T-helper 2 cell treated with Interferon-gamma antibody and Interleukin-4, amounts not matched to agents 100 ng/mL and 5 ng/mL, for 36 hours (primary cell): ENCODE data around the gene PTPRN2. TPM values are rescaled to one million over a fixed set of nuclear protein-coding genes. Genes with fewer than 3 reads are reported as not detected.
"Not testable (repeated sequence)": the region's sequence is repeated elsewhere in the genome, so short reads cannot be mapped to it uniquely, and the experiment has no call there.

Experiments
- intact Hi-C: fragments of 100-400 bp; cut with micrococcal nuclease; formaldehyde crosslinking; loops from one replicate; pipeline ENCODE4 v1.15.1; 2023
- total RNA-seq: library from RNA; stranded (reverse); gene quantifications from 2 replicates; pipeline ENCODE4 v1.2.3, GENCODE V29; 2022

Gene PTPRN2
- total RNA-seq, 1 donor from 2014 or later: 5.1 TPM

- intact Hi-C loops: no loop called here
Measured at GRCh38 chr7:157711353-157711888, 876.2 kb downstream of the PTPRN2 start.

- intact Hi-C loops: no loop called here
Measured at GRCh38 chr7:157710396-157710795, 877.2 kb downstream of the PTPRN2 start.

- intact Hi-C loops: no loop called here
Measured at GRCh38 chr7:157709531-157710251, 877.9 kb downstream of the PTPRN2 start.

- intact Hi-C loops: no loop called here
Measured at GRCh38 chr7:157708919-157709295, 878.7 kb downstream of the PTPRN2 start.

- intact Hi-C loops: no loop called here
Measured at GRCh38 chr7:157707983-157708918, 879.4 kb downstream of the PTPRN2 start.

GRCh38 chr7:157704365-157704764, 883.3 kb downstream of the PTPRN2 start:
- intact Hi-C loops: no loop called here

GRCh38 chr7:157703534-157704195, 884.0 kb downstream of the PTPRN2 start:
- intact Hi-C loops: no loop called here

- intact Hi-C loops: no loop called here
Measured at GRCh38 chr7:157703131-157703530, 884.5 kb downstream of the PTPRN2 start.

GRCh38 chr7:157702311-157703023, 885.2 kb downstream of the PTPRN2 start:
- intact Hi-C loops: no loop called here

GRCh38 chr7:157701395-157702180, 886.0 kb downstream of the PTPRN2 start:
- intact Hi-C loops: not testable (repeated sequence)

- intact Hi-C loops: no loop called here
Measured at GRCh38 chr7:157700231-157701005, 887.2 kb downstream of the PTPRN2 start.

GRCh38 chr7:157699357-157700013, 888.1 kb downstream of the PTPRN2 start:
- intact Hi-C loops: no loop called here

GRCh38 chr7:157697287-157697686, 890.3 kb downstream of the PTPRN2 start:
- intact Hi-C loops: not testable (repeated sequence)

- intact Hi-C loops: not testable (repeated sequence)
Measured at GRCh38 chr7:157695609-157696008, 892.0 kb downstream of the PTPRN2 start.

- intact Hi-C loops: loop anchor here (5.0 kb wide), 3 partner anchors 183 to 1887 kb away; no protein-coding TSS in a partner anchor
Measured at GRCh38 chr7:157694376-157694665, 893.3 kb downstream of the PTPRN2 start.

- intact Hi-C loops: loop anchor here (5.0 kb wide), 3 partner anchors 184 to 1886 kb away; no protein-coding TSS in a partner anchor
Measured at GRCh38 chr7:157693521-157694375, 893.9 kb downstream of the PTPRN2 start.

GRCh38 chr7:157693071-157693520, 894.5 kb downstream of the PTPRN2 start:
- intact Hi-C loops: loop anchor here (5.0 kb wide), 3 partner anchors 184 to 1886 kb away; no protein-coding TSS in a partner anchor
